Body of pancreas (tissue), 4 donors: Measurements from ENCODE around the gene PEX6. TPM values are rescaled to one million over a fixed set of nuclear protein-coding genes. Genes with fewer than 3 reads are reported as not detected.
A peak's percentile ranks its signal among the peaks of the same experiment; 100 is the strongest.

Source experiments
- ATAC-seq: fragments of 150-250 bp; one replicate; pipeline ENCODE4 v1.9.1; 2016
- DNase-seq, 4 donors: peaks; one replicate each; pipeline ENCODE4 v3.0.0-alpha.2; 2019
- H3K27ac ChIP-seq, 4 donors: fragments of 200-600 bp; sonication (generic); 1 replicate in 3 of 4; 2 replicates in 1 of 4; pipeline versions ENCODE4 v1.5.1 to v1.6.1; 2016 to 2019; ENCODE audit warnings: mild to moderate bottlenecking in 1 of 4, mixed read lengths in 1 of 4, moderate library complexity in 1 of 4
- H3K27me3 ChIP-seq, 2 donors: fragments of 200-600 bp; sonication (generic); one replicate each; pipeline ENCODE4 v1.6.0; 2016; ENCODE audit warnings: mild to moderate bottlenecking in 1 of 2
- H3K36me3 ChIP-seq, 2 donors: fragments of 200-600 bp; sonication (generic); replicated peaks in 1 of 2; 2 replicates each; pipeline ENCODE4 v1.5.1; 2016; ENCODE audit warnings: low read depth in 2 of 2; ENCODE audit not compliant: insufficient read depth in 1 of 2
- H3K4me1 ChIP-seq: fragments of 200-600 bp; sonication (generic); one replicate; pipeline ENCODE4 v1.6.0; 2016
- H3K4me3 ChIP-seq, 2 donors: fragments of 200-600 bp; sonication (generic); 1 replicate in 1 of 2; 2 replicates in 1 of 2; pipeline ENCODE4 v1.5.1; 2016 to 2019
- H3K9me3 ChIP-seq, 3 donors: fragments of 200-600 bp; sonication (generic); 1 replicate in 2 of 3; 2 replicates in 1 of 3; pipeline ENCODE4 v1.5.1; 2016
- CTCF ChIP-seq, 7 experiments: fragments of 450-650 bp in 4 of 7; fragments of 200-600 bp in 3 of 7; sonication (generic) in 3 of 7; IDR thresholded peaks; one replicate each; pipeline ENCODE4 v1.5.1; 2016 to 2019; ENCODE audit warnings: antibody characterized with exemption in 7 of 7
- POLR2A ChIP-seq, 3 donors: fragments of 450-650 bp; IDR thresholded peaks; one replicate each; pipeline ENCODE4 v1.6.1; 2016; ENCODE audit warnings: antibody characterized with exemption in 3 of 3, mild to moderate bottlenecking in 2 of 3
- WGBS, 2 donors: methylation state at CpG; one replicate each; pipeline ENCODE4 v1.1.5; 2017; 5-methylcytosine and 5-hydroxymethylcytosine counted together
- intact Hi-C: fragments of 100-400 bp; cut with DNase I; formaldehyde crosslinking; loops from one replicate; pipeline ENCODE4 v1.15.1; 2023
- total RNA-seq, 2 donors: library from RNA; depleted of rRNA; stranded (reverse); fragments of >200 nt; gene quantifications; one replicate each; pipeline ENCODE4 v1.1.0, GENCODE V29; 2016

PEX6 gene
- total RNA-seq, 2 donors from 2014 or later: 18.1 to 26.2 TPM

DNA sequence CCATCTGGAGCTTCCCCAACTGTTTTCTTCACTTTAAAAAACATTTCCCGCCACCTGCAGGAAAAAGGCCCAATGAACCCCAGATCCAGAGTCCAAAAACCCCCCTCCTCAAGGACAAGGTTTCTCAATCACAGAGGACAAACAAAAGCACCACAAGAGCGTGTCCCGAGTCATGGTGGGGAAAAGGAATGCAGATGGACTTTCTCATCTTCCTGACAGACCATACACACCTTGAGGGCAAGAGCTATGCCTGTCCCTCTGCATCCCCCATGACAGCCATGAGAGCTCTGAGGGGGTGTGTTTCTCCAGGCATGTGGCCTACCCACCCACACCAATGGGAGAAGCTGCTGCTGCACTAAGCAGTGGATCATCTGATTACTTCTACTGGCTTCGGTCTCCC is 9.0 kb downstream of the PEX6 start:
- H3K27ac ChIP-seq: peak overlapping the region in 3 of 4 donors; percentile 4 to 53 (median 48)
- H3K27me3 ChIP-seq: no peaks in the 10 kb centered on the region
- TF ChIP-seq CTCF (IDR thresholded peaks at IDR 0.05) (no peak), POLR2A (IDR thresholded peaks at IDR 0.05) (peak in 1 of 3 donors; percentile 59)
- ATAC-seq (peak; percentile 0), DNase-seq (peak in 1 of 4 donors; percentile 38)
- H3K36me3 ChIP-seq: peaks cover 2% of the 10 kb centered on the region in 2 donors
- H3K9me3 ChIP-seq: no peaks in the 10 kb centered on the region
- no peak overlapping the region for H3K4me3 ChIP-seq
- peaks cover 20% of the 10 kb centered on the region for H3K4me1 ChIP-seq
- WGBS, 2 donors: 63 to 74% methylated on average over 4 of the region's 4 CpGs
- intact Hi-C loops: no loop called here

- 82 to 91% methylated on average over 2 of the region's 2 CpGs for WGBS, 2 donors
- intact Hi-C loops: no loop called here
- H3K36me3 ChIP-seq: peaks cover 5 to 7% of the 10 kb centered on the region in 2 donors
- peaks cover 22% of the 10 kb centered on the region for H3K4me1 ChIP-seq
- no peak for TF ChIP-seq CTCF (IDR thresholded peaks at IDR 0.05)
- TF ChIP-seq POLR2A (IDR thresholded peaks at IDR 0.05): peak in 1 of 3 donors; percentile 7
- no peak overlapping the region for H3K4me3 ChIP-seq
- no peaks in the 10 kb centered on the region for H3K27me3 ChIP-seq
- DNase-seq: peak in 3 of 4 donors; percentile 27 to 68 (median 60)
- H3K27ac ChIP-seq: peak overlapping the region in 3 of 4 donors; percentile 23 to 53 (median 48)
- no peaks in the 10 kb centered on the region for H3K9me3 ChIP-seq
- ATAC-seq: peak; percentile 30
Measured at GRCh38 chr6:42969431-42969830, 9.6 kb downstream of the PEX6 start.

DNA sequence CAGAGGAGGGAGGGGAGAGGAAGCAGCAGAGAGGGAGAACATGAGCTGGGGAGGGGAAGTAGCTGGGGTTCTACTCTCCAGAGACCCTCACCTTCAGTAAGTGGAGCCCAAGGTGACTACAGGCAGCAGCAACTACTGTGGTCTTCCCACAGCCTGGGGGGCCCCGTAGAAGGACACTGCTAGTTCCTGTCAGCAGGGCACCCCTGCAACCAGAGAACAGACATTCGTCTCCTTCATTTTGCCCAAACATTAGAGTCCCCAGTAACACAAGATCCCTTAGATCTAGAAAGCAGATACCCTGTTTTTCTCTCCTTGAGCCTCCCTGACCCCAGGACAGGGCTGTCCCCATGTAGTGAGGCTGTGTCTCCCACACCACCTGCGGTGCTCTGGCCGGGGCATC is 10.2 kb downstream of the PEX6 start:
- Histone ChIP-seq H3K27me3 (no peaks in the 10 kb centered on the region), H3K9me3 (no peaks in the 10 kb centered on the region), H3K4me3 (no peak overlapping the region), H3K27ac (peak overlapping the region in 3 of 4 donors; percentile 23 to 53 (median 48)), H3K36me3 (peaks cover 7 to 12% of the 10 kb centered on the region in 2 donors), H3K4me1 (peaks cover 28% of the 10 kb centered on the region)
- intact Hi-C loops: no loop called here
- peak in 2 of 4 donors; percentile 32 to 53 for DNase-seq
- 74 to 81% methylated on average over 3 to 4 of the region's 4 CpGs for WGBS, 2 donors
- peak; percentile 15 for ATAC-seq
- TF ChIP-seq CTCF (IDR thresholded peaks at IDR 0.05) (no peak), POLR2A (IDR thresholded peaks at IDR 0.05) (no peak)

GRCh38 chr6:42968126-42968701 is 10.8 kb downstream of the PEX6 start:
- H3K27me3 ChIP-seq: no peaks in the 10 kb centered on the region
- WGBS, 2 donors: 86 to 90% methylated on average over 9 to 12 of the region's 12 CpGs
- intact Hi-C loops: no loop called here
- H3K27ac ChIP-seq: peak overlapping the region in 1 of 4 donors; percentile 53
- TF ChIP-seq POLR2A (IDR thresholded peaks at IDR 0.05) (peak in 2 of 3 donors; percentile 8 to 50), CTCF (IDR thresholded peaks at IDR 0.05) (no peak)
- peaks cover 28% of the 10 kb centered on the region for H3K4me1 ChIP-seq
- no peaks in the 10 kb centered on the region for H3K9me3 ChIP-seq
- ATAC-seq (peak; percentile 24), DNase-seq (peak in 3 of 4 donors; percentile 11 to 61 (median 49))
- H3K36me3 ChIP-seq: peaks cover 9 to 12% of the 10 kb centered on the region in 2 donors
- no peak overlapping the region for H3K4me3 ChIP-seq

GRCh38 chr6:42967228-42967627 is 11.8 kb downstream of the PEX6 start:
- peaks cover 9 to 12% of the 10 kb centered on the region in 2 donors for H3K36me3 ChIP-seq
- peak in 3 of 4 donors; percentile 14 to 59 (median 55) for DNase-seq
- intact Hi-C loops: no loop called here

More at GRCh38 chr6:42967228-42967627, 11.8 kb downstream of the PEX6 start:
- WGBS, 2 donors: 93 to 97% methylated on average over 11 of the region's 11 CpGs
- Histone ChIP-seq H3K4me1 (peaks cover 34% of the 10 kb centered on the region), H3K27ac (peak overlapping the region in 1 of 4 donors; percentile 55), H3K27me3 (no peaks in the 10 kb centered on the region), H3K4me3 (no peak overlapping the region), H3K9me3 (no peaks in the 10 kb centered on the region)
- TF ChIP-seq CTCF (IDR thresholded peaks at IDR 0.05) (no peak), POLR2A (IDR thresholded peaks at IDR 0.05) (peak in 2 of 3 donors; percentile 20 to 50)
- ATAC-seq: peak; percentile 4
